HEK293 (cell line): ENCODE data around the gene DMD.

Experiments used
- CTCF ChIA-PET: fragments of 350-600 bp; formaldehyde crosslinking; extraction: SDS; loops from one replicate; lab custom pipeline; 2021; ENCODE audit warnings: antibody characterized with exemption; lab: Yijun Ruan, JAX
- POLR2A ChIA-PET: fragments of 300-600 bp; formaldehyde crosslinking; extraction: SDS; loops from one replicate; lab custom pipeline; 2020; ENCODE audit warnings: antibody characterized with exemption, inconsistent platforms; lab: Yijun Ruan, JAX
- H3K27ac ChIP-seq: fragments of 200-500 bp; sonication (Bioruptor generic); 2 replicates; pipeline ENCODE4 v1.5.1; 2014; ENCODE audit warnings: low read depth, low read length, control low read depth, inconsistent platforms; ENCODE audit errors: extremely low read depth
- H3K36me3 ChIP-seq, 2 experiments: fragments of 200-500 bp in 1 of 2; sonication (Bioruptor generic) in 1 of 2; 1 replicate in 1 of 2; 2 replicates in 1 of 2; pipeline ENCODE4 v1.5.1; 2014 to 2017; ENCODE audit warnings: inconsistent platforms in 2 of 2, low read length in 2 of 2; ENCODE audit not compliant: control insufficient read depth in 2 of 2, insufficient read depth in 1 of 2
- H3K4me1 ChIP-seq: fragments of 200-500 bp; sonication (Bioruptor generic); 2 replicates; pipeline ENCODE4 v1.5.1; 2014; ENCODE audit warnings: mild to moderate bottlenecking, low read length, inconsistent platforms; ENCODE audit not compliant: control insufficient read depth, insufficient read depth
- H3K4me3 ChIP-seq: 2 replicates; pipeline ENCODE4 v1.5.1; 2011; ENCODE audit warnings: low read depth, mild to moderate bottlenecking, control low read depth, low read length, moderate library complexity
- H3K9me3 ChIP-seq: fragments of 200-500 bp; sonication (Bioruptor generic); 2 replicates; pipeline ENCODE4 v1.5.1; 2014; ENCODE audit warnings: low read depth, low read length, inconsistent platforms; ENCODE audit not compliant: control insufficient read depth, insufficient read depth
- IKZF3 ChIP-seq: fragments of 450-650 bp; IDR thresholded peaks from 2 replicates; pipeline ENCODE4 v1.5.0; 2018; ENCODE audit warnings: missing biosample characterization, mild to moderate bottlenecking, missing genetic modification characterization, moderate library complexity
- SALL2 ChIP-seq: fragments of 450-650 bp; formaldehyde crosslinking; IDR thresholded peaks from 2 replicates; pipeline ENCODE4 v1.5.0; 2017; ENCODE audit warnings: missing biosample characterization, mild to moderate bottlenecking, missing genetic modification characterization, borderline replicate concordance
- YY1 ChIP-seq: fragments of 450-650 bp; formaldehyde crosslinking; IDR thresholded peaks from 2 replicates; pipeline ENCODE4 v1.5.1; 2018; ENCODE audit warnings: missing biosample characterization, missing genetic modification characterization
- ZIC2 ChIP-seq: fragments of 450-650 bp; formaldehyde crosslinking; IDR thresholded peaks from 2 replicates; pipeline ENCODE4 v1.5.1; 2016; ENCODE audit warnings: missing biosample characterization, missing genetic modification characterization
- ZNF146 ChIP-seq: fragments of 450-650 bp; formaldehyde crosslinking; IDR thresholded peaks from 2 replicates; pipeline ENCODE4 v1.5.1; 2016; ENCODE audit warnings: missing biosample characterization, missing genetic modification characterization
- ZNF174 ChIP-seq: fragments of 450-650 bp; formaldehyde crosslinking; IDR thresholded peaks from 2 replicates; pipeline ENCODE4 v1.5.0; 2017; ENCODE audit warnings: missing biosample characterization, mild to moderate bottlenecking, missing genetic modification characterization
- ZNF19 ChIP-seq: fragments of 450-650 bp; formaldehyde crosslinking; IDR thresholded peaks from 2 replicates; pipeline ENCODE4; 2016; ENCODE audit warnings: missing biosample characterization, missing genetic modification characterization, low read depth
- ZNF24 ChIP-seq: fragments of 450-650 bp; formaldehyde crosslinking; IDR thresholded peaks from 2 replicates; pipeline ENCODE4 v1.5.1; 2016; ENCODE audit warnings: missing biosample characterization, missing genetic modification characterization
- ZNF280C ChIP-seq: fragments of 450-650 bp; formaldehyde crosslinking; IDR thresholded peaks from 2 replicates; pipeline ENCODE4 v1.5.1; 2016; ENCODE audit warnings: missing biosample characterization, missing genetic modification characterization
- ZNF366 ChIP-seq: fragments of 450-650 bp; formaldehyde crosslinking; conservative IDR thresholded peaks from 2 replicates; pipeline ENCODE4 v1.5.1; 2016; ENCODE audit warnings: missing biosample characterization, missing genetic modification characterization
- ZNF596 ChIP-seq: fragments of 450-650 bp; IDR thresholded peaks from 2 replicates; pipeline ENCODE4 v1.5.0; 2018; ENCODE audit warnings: missing biosample characterization, mild to moderate bottlenecking, missing genetic modification characterization, moderate library complexity
- ZNF692 ChIP-seq: fragments of 450-650 bp; formaldehyde crosslinking; IDR thresholded peaks from 2 replicates; pipeline ENCODE4 v1.5.1; 2016; ENCODE audit warnings: missing biosample characterization, missing genetic modification characterization
- ZNF776 ChIP-seq: fragments of 450-650 bp; formaldehyde crosslinking; IDR thresholded peaks from 2 replicates; pipeline ENCODE4 v1.5.0; 2017; ENCODE audit warnings: missing biosample characterization, missing genetic modification characterization, borderline replicate concordance
- TF ChIP-seq, protein P1 (sequence below): fragments of 450-650 bp; formaldehyde crosslinking; optimal IDR thresholded peaks from 2 replicates; pipeline ENCODE3; 2016; ENCODE audit warnings: missing biosample characterization, mild to moderate bottlenecking, missing genetic modification characterization
- TF ChIP-seq, protein P2 (sequence below): fragments of 450-650 bp; formaldehyde crosslinking; IDR thresholded peaks from 2 replicates; pipeline ENCODE4 v1.5.1; 2016; ENCODE audit warnings: missing biosample characterization, missing genetic modification characterization, low read depth
- TF ChIP-seq, protein P3 (sequence below): fragments of 450-650 bp; formaldehyde crosslinking; IDR thresholded peaks from 2 replicates; pipeline ENCODE4 v1.5.1; 2016; ENCODE audit warnings: missing biosample characterization, missing genetic modification characterization

Gene DMD

GRCh38 chrX:32126997-32127396, 1084.4 kb downstream of the DMD start:
- no peaks in the 10 kb centered on the region for H3K4me1 ChIP-seq
- no peak overlapping the region for H3K4me3 ChIP-seq
- CTCF ChIA-PET = interaction anchor here (0.6 kb wide), 1 partner anchor 570 kb away, joined by 3 read pairs; no protein-coding TSS in a partner anchor
- H3K36me3 ChIP-seq = no peaks in the 10 kb centered on the region
- H3K9me3 ChIP-seq = no peaks in the 10 kb centered on the region
- TF ChIP-seq YY1 (tag by site-specific recombination) (no peak), ZNF146 (tag by site-specific recombination) (no peak), ZNF692 (no peak), ZNF19 (tag by site-specific recombination) (no peak), ZNF596 (no peak), SALL2 (tag by site-specific recombination) (no peak)
- TF ChIP-seq, protein P1, sequence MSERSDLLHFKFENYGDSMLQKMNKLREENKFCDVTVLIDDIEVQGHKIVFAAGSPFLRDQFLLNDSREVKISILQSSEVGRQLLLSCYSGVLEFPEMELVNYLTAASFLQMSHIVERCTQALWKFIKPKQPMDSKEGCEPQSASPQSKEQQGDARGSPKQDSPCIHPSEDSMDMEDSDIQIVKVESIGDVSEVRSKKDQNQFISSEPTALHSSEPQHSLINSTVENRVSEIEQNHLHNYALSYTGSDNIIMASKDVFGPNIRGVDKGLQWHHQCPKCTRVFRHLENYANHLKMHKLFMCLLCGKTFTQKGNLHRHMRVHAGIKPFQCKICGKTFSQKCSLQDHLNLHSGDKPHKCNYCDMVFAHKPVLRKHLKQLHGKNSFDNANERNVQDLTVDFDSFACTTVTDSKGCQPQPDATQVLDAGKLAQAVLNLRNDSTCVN = no peak
- TF ChIP-seq, protein P2, sequence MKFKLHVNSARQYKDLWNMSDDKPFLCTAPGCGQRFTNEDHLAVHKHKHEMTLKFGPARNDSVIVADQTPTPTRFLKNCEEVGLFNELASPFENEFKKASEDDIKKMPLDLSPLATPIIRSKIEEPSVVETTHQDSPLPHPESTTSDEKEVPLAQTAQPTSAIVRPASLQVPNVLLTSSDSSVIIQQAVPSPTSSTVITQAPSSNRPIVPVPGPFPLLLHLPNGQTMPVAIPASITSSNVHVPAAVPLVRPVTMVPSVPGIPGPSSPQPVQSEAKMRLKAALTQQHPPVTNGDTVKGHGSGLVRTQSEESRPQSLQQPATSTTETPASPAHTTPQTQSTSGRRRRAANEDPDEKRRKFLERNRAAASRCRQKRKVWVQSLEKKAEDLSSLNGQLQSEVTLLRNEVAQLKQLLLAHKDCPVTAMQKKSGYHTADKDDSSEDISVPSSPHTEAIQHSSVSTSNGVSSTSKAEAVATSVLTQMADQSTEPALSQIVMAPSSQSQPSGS = peak; percentile 64; the same call in 1 of the 2 replicates
- TF ChIP-seq, all 188 proteins: peak for 1
- POLR2A ChIA-PET = no interaction called here
- no peak overlapping the region for H3K27ac ChIP-seq

GRCh38 chrX:32118832-32119231, 1092.5 kb downstream of the DMD start:
- H3K9me3 ChIP-seq = no peaks in the 10 kb centered on the region; the same call in 1 of the 2 replicates
- POLR2A ChIA-PET = no interaction called here
- no peak overlapping the region for H3K4me3 ChIP-seq
- TF ChIP-seq, protein P3, sequence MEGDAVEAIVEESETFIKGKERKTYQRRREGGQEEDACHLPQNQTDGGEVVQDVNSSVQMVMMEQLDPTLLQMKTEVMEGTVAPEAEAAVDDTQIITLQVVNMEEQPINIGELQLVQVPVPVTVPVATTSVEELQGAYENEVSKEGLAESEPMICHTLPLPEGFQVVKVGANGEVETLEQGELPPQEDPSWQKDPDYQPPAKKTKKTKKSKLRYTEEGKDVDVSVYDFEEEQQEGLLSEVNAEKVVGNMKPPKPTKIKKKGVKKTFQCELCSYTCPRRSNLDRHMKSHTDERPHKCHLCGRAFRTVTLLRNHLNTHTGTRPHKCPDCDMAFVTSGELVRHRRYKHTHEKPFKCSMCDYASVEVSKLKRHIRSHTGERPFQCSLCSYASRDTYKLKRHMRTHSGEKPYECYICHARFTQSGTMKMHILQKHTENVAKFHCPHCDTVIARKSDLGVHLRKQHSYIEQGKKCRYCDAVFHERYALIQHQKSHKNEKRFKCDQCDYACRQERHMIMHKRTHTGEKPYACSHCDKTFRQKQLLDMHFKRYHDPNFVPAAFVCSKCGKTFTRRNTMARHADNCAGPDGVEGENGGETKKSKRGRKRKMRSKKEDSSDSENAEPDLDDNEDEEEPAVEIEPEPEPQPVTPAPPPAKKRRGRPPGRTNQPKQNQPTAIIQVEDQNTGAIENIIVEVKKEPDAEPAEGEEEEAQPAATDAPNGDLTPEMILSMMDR (tag by site-specific recombination) = no peak
- TF ChIP-seq ZNF24 = no peak
- TF ChIP-seq ZIC2 (tag by site-specific recombination) = no peak
- TF ChIP-seq ZNF174 = no peak
- no peak for TF ChIP-seq ZNF366 (tag by site-specific recombination)
- no peak for TF ChIP-seq IKZF3 (tag by site-specific recombination)
- no peak for TF ChIP-seq ZNF280C (tag by site-specific recombination)
- TF ChIP-seq ZNF776 = no peak
- TF ChIP-seq, all 188 proteins: peak for 0
- H3K27ac ChIP-seq = no peak overlapping the region
- CTCF ChIA-PET = no interaction called here
- H3K36me3 ChIP-seq = no peaks in the 10 kb centered on the region
- no peaks in the 10 kb centered on the region for H3K4me1 ChIP-seq
